Measurements from ENCODE around the gene NTPCR. TPM values are rescaled to one million over a fixed set of nuclear protein-coding genes. Genes with fewer than 3 reads are reported as not detected.

NTPCR gene
- total RNA-seq, 2 donors from 2014 or later = 57.0 to 64.8 TPM

DNA sequence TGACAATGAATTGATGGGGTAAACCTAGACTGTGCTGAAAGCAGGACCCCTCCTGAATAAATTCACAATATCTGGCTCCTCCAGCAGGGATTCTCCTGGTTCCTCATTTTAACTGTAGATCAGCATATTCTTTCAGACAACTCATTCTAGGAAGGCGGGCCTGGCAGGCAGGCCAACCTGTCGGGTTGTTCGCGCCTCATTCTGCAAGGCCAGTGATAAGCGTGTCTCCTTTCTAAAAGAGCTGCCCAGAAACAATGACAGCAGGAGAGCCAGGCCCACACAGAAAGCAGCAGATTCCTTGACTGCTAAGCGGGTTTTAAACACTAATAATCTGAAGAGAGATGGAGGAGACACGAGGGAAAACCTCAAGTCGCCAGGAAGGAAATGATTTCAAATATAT is 70.0 kb downstream of the NTPCR start:
- no peak overlapping the region for H3K4me3 ChIP-seq
- no peak overlapping the region for H3K9ac ChIP-seq (ENCODE audit: low read depth in 2 of 2, low read length in 2 of 2)
- intact Hi-C loops (cut with DNase I) = loop anchor here (10.0 kb wide), 1 partner anchor 214 kb away; no protein-coding TSS in a partner anchor
- H3K4me1 ChIP-seq = no peaks in the 10 kb centered on the region
- TF ChIP-seq, protein P1, sequence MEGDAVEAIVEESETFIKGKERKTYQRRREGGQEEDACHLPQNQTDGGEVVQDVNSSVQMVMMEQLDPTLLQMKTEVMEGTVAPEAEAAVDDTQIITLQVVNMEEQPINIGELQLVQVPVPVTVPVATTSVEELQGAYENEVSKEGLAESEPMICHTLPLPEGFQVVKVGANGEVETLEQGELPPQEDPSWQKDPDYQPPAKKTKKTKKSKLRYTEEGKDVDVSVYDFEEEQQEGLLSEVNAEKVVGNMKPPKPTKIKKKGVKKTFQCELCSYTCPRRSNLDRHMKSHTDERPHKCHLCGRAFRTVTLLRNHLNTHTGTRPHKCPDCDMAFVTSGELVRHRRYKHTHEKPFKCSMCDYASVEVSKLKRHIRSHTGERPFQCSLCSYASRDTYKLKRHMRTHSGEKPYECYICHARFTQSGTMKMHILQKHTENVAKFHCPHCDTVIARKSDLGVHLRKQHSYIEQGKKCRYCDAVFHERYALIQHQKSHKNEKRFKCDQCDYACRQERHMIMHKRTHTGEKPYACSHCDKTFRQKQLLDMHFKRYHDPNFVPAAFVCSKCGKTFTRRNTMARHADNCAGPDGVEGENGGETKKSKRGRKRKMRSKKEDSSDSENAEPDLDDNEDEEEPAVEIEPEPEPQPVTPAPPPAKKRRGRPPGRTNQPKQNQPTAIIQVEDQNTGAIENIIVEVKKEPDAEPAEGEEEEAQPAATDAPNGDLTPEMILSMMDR (IDR thresholded peaks at IDR 0.05) = no peak
- H3K27ac ChIP-seq = no peak overlapping the region
- DNase-seq = no peak
- H3K27me3 ChIP-seq = no peaks in the 10 kb centered on the region
- no peaks in the 10 kb centered on the region for H3K36me3 ChIP-seq
- H3K9me3 ChIP-seq = no peaks in the 10 kb centered on the region

DNA sequence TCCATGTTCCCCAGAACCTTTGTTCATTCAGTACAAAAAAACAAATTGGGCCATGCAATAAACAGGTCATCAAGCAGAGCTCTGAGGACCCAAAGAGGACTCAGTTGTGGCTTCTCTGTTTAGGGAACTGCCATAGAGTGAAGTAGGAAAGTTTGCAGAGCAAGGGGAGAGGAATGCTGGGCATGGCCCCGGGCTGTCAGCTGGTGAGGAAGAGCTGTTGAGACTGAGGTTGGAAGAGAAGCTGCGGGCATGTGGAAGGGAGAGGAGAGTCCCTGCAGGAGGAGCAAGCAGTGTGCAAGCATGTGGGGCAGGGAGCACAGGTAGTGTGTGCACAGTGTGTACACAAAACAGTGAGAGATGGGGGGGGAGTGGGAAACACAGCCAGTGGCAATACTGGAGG is 71.8 kb downstream of the NTPCR start:
- H3K4me3 ChIP-seq = no peak overlapping the region
- intact Hi-C loops (cut with DNase I) = loop anchor here (10.0 kb wide), 1 partner anchor 213 kb away; no protein-coding TSS in a partner anchor
- DNase-seq = no peak
- H3K27ac ChIP-seq = no peak overlapping the region
- H3K4me1 ChIP-seq = no peaks in the 10 kb centered on the region
- no peaks in the 10 kb centered on the region for H3K9me3 ChIP-seq
- no peaks in the 10 kb centered on the region for H3K27me3 ChIP-seq
- TF ChIP-seq, protein P1 (IDR thresholded peaks at IDR 0.05) = no peak
- no peaks in the 10 kb centered on the region for H3K36me3 ChIP-seq
- H3K9ac ChIP-seq (ENCODE audit: low read depth in 2 of 2, low read length in 2 of 2) = no peak overlapping the region

DNA sequence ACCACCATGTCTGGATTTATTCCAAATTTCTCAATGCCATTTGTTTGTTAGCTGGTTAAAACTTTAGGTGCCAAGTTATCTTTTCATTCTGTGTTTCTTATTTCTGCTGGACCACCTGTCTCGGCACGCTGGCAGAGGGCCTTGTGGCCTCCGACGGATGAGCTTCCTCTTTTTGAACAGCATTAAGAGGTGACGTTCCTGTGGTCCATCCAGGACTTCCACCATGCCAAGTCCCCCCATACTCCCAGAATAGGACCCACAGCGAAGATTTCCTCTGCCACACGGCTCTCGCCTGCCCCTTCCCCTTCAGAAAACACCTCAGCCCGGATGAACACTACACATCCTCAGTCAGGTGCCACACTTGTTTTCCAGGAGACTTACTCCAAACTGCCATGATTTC is 73.8 kb downstream of the NTPCR start:
- H3K4me3 ChIP-seq = no peak overlapping the region
- intact Hi-C loops (cut with DNase I) = loop anchor here (2.0 to 10.0 kb wide), 2 partner anchors 211 to 393 kb away; partner anchors contain the start of gene SIPA1L2
- H3K36me3 ChIP-seq = no peaks in the 10 kb centered on the region
- no peaks in the 10 kb centered on the region for H3K4me1 ChIP-seq
- no peaks in the 10 kb centered on the region for H3K27me3 ChIP-seq
- H3K9me3 ChIP-seq = no peaks in the 10 kb centered on the region
- TF ChIP-seq, protein P1 (IDR thresholded peaks at IDR 0.05) = no peak
- DNase-seq = no peak
- H3K27ac ChIP-seq = no peak overlapping the region
- H3K9ac ChIP-seq (ENCODE audit: low read depth in 2 of 2, low read length in 2 of 2) = no peak overlapping the region

DNA sequence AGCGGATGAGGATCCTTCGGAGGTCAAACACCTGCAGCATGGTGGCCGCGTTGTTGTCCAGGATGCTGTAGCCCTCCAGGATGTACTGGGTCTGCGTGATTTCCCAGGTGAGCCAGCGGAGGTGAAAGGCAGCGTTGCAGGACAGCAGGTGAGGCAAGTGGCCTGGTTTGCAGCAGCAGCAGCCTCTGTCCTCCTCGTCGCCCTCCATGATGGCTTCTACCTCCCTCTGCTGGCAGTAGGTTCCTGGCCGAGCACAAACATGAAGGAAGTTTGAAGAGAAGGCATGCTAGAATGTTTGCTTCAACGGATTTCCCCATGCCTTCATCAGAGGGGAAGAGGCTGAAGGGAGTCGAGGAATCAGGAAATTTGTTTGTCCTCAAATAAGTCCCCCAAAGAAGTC is 74.7 kb downstream of the NTPCR start:
- no peak overlapping the region for H3K27ac ChIP-seq
- no peaks in the 10 kb centered on the region for H3K27me3 ChIP-seq
- intact Hi-C loops (cut with DNase I) = loop anchor here (2.0 to 10.0 kb wide), 2 partner anchors 210 to 394 kb away; partner anchors contain the start of gene SIPA1L2
- no peak overlapping the region for H3K9ac ChIP-seq (ENCODE audit: low read depth in 2 of 2, low read length in 2 of 2)
- no peaks in the 10 kb centered on the region for H3K4me1 ChIP-seq
- TF ChIP-seq, protein P1 (IDR thresholded peaks at IDR 0.05) = peak; percentile 50
- no peaks in the 10 kb centered on the region for H3K36me3 ChIP-seq
- peak; percentile 77 for DNase-seq
- H3K4me3 ChIP-seq = no peak overlapping the region
- no peaks in the 10 kb centered on the region for H3K9me3 ChIP-seq

DNA sequence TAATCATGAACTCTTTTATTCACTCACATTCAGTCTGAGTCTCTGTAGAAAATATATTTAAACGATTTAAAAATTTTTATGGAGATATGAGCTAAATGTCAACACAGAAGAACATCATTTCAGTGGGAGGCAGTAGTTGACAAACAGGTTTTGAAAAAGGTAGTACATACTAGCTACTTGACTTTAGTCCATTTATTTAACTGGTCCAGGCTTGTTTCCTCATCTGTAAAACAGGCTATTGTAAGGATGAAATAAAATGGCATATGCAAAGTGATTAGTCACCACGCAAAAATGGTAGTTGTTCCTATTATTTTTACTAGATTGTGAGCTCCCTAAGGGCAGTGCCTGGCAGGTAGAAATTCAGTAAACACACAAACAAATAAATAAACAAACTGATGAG is 75.2 kb downstream of the NTPCR start:
- intact Hi-C loops (cut with DNase I) = loop anchor here (2.0 to 10.0 kb wide), 2 partner anchors 209 to 395 kb away; partner anchors contain the start of gene SIPA1L2

More for the DNA sequence above, 75.2 kb downstream of the NTPCR start:
- no peak overlapping the region for H3K9ac ChIP-seq (ENCODE audit: low read depth in 2 of 2, low read length in 2 of 2)
- H3K36me3 ChIP-seq = no peaks in the 10 kb centered on the region
- H3K9me3 ChIP-seq = no peaks in the 10 kb centered on the region
- no peaks in the 10 kb centered on the region for H3K4me1 ChIP-seq
- DNase-seq = no peak
- no peak overlapping the region for H3K27ac ChIP-seq
- TF ChIP-seq, protein P1 (IDR thresholded peaks at IDR 0.05) = no peak
- no peaks in the 10 kb centered on the region for H3K27me3 ChIP-seq
- no peak overlapping the region for H3K4me3 ChIP-seq
